Activated CD4-positive, alpha-beta T cell treated with anti-CD3 and anti-CD28 coated beads for 36 hours (primary cell): ENCODE measurements around the gene RLN3. TPM values are rescaled to one million over a fixed set of nuclear protein-coding genes. Genes with fewer than 3 reads are reported as not detected.

ENCODE experiments used
- ATAC-seq: fragments of 200-7000 bp; cut with Tn5 transposase; one replicate; pipeline ENCODE4 v1.10.0; 2021; ENCODE audit warnings: mild to moderate bottlenecking, moderate library complexity
- CTCF ChIA-PET: fragments of 350-600 bp; sonication (Branson Sonifier 250); formaldehyde crosslinking; loops from one replicate; lab custom pipeline; 2021; ENCODE audit warnings: antibody characterized with exemption; lab: Charles Lee
- POLR2A ChIA-PET: fragments of 350-600 bp; sonication (Branson Sonifier 250); formaldehyde crosslinking; loops from one replicate; lab custom pipeline; 2021; ENCODE audit warnings: antibody characterized with exemption, inconsistent platforms; lab: Charles Lee
- DNase-seq: peaks from one replicate; pipeline ENCODE4 v3.0.0-alpha.2; 2020
- H3K27ac Mint-ChIP-seq: one replicate; pipeline ENCODE4 v1.8.0; 2021; ENCODE audit warnings: mixed read lengths
- H3K27me3 Mint-ChIP-seq: one replicate; pipeline ENCODE4 v1.8.0; 2021; ENCODE audit warnings: mixed read lengths
- H3K36me3 Mint-ChIP-seq: one replicate; pipeline ENCODE4 v1.8.0; 2021; ENCODE audit warnings: low read depth, mixed read lengths
- H3K4me1 Mint-ChIP-seq: one replicate; pipeline ENCODE4 v1.8.0; 2021; ENCODE audit warnings: mixed read lengths
- H3K4me3 Mint-ChIP-seq: one replicate; pipeline ENCODE4 v1.8.0; 2021; ENCODE audit warnings: mild to moderate bottlenecking, moderate library complexity, mixed read lengths
- H3K9me3 Mint-ChIP-seq: one replicate; pipeline ENCODE4 v1.8.0; 2021; ENCODE audit warnings: low read depth, mixed read lengths
- intact Hi-C, 2 experiments: fragments of 100-400 bp; cut with DNase I in 1 of 2; cut with micrococcal nuclease in 1 of 2; formaldehyde crosslinking; loops; one replicate each; pipeline versions ENCODE4 v1.14.2 to v1.15.1; 2022 to 2024; cut with DNase I, micrococcal nuclease
- total RNA-seq, 2 experiments: library from RNA; stranded (reverse); gene quantifications; one replicate each; pipeline ENCODE4 v1.2.3, GENCODE V29; 2021

The RLN3 gene, protein sequence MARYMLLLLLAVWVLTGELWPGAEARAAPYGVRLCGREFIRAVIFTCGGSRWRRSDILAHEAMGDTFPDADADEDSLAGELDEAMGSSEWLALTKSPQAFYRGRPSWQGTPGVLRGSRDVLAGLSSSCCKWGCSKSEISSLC
- not detected for total RNA-seq

DNA sequence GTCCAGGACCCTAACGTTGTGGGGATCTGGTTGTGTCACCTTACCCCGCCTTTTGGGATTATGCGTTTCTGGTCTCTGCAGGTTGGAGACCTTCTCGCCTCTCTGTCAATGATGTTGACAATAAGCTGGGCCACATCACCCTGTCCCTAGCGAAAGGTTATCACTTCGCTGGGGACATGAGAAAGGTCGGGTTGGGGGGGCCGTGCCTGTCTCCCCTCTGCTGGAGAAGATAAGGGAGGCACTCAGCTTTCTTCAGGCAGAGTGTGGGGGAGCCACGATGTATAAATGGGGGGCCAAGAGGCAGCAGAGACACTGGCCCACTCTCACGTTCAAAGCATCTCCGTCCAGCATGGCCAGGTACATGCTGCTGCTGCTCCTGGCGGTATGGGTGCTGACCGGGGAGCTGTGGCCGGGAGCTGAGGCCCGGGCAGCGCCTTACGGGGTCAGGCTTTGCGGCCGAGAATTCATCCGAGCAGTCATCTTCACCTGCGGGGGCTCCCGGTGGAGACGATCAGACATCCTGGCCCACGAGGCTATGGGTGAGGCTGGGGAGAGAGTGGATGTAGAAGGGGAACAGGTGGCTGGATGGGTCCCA lies at the start of gene RLN3:
Gene RLN3 (plus strand): TSS at position 293 of the 595 bp plus-strand sequence. CDS start 57 bp downstream, at position 350.
- H3K9me3 Mint-ChIP-seq: no peaks in the 10 kb centered on the region

DNA sequence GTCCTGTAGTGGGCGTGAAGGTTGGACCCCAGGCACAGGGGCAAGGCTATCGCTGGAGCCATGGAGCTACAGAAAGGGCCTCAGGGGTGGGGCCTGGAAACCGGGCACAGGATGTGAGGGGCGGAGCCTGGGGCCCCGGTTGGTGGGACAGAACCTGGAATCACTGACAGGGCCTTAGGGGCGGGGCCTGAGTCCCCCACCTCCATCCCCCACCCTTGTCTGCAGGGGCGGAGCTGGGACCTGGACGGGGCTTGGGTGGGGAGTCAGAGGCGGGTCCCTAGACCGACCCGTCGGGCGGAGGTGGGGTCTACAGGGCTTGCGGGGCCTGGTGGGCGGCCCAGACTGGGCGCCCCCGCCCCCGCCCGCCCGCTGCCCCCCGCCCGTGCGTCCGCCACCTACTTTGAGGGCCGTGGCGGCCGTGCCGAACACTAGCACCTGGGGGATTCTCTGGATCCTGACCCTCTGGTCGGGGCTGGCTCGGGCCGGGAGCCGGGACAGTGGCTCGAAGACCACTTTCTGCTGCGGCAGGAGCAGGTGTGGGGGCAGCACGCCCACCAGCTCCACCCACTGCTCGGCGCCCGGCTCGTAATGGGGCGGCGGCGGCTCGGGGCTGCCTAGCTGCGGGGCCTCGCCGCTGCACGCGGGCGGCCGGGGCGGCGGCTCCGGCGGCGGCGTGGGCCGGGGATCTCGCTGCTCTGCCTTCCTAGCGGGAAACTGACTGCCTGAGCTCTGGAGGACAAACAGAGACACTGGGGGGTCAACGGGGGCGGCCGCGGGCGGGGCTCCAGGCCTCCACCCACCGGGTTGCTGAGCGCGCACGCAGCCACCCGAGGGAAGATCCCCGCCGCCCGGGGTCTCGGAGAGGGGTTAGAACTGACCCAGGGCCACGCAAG lies 49.4 kb upstream of the RLN3 start:
- CTCF ChIA-PET: interaction anchor here (0.6 to 2.3 kb wide), 4 partner anchors 8 to 230 kb away, joined by 3 to 8 read pairs (median 4); partner anchors contain the start of gene PRKACA
- peak; percentile 48 for DNase-seq
- POLR2A ChIA-PET: interaction anchor here (0.5 to 1.9 kb wide), 3 partner anchors 8 to 185 kb away, joined by 3 to 6 read pairs (median 3); no protein-coding TSS in a partner anchor

More for the DNA sequence above, at the start of gene RLN3:
- no peak for ATAC-seq
- ChIA-PET POLR2A (no interaction called here), CTCF (interaction anchor here (0.5 to 1.7 kb wide), 5 partner anchors 14 to 1137 kb away, joined by 3 to 8 read pairs (median 3); partner anchors contain the start of gene GCDH)
- no peak for DNase-seq
- Mint-ChIP-seq H3K27ac (no peak within 1 kb of the TSS), H3K4me3 (no peak within 1 kb of the TSS), H3K36me3 (peaks cover 2% of the 10 kb centered on the region), H3K4me1 (peaks cover 18% of the 10 kb centered on the region), H3K27me3 (no peaks in the 10 kb centered on the region)
- intact Hi-C loops: no loop called here

DNA sequence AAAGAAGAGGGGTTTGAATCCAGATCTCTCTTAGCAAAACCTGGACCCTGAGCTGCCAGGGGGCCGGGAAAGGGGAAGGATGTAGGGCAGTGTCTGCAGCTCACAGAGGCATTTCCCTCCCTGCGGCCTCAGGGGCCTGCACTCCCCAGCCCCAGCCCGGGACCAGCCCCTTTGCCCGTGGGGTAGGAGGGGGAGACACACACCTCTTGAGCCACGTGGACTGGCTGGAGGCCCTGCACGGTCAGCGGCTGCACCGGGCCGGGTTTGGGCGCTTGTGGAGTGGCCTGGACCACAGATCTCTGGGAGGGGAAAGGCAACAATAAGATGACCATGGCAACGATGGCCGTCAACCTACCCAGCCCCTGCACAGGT lies 48.7 kb upstream of the RLN3 start:
- peaks cover 8% of the 10 kb centered on the region for H3K36me3 Mint-ChIP-seq
- H3K27ac Mint-ChIP-seq: no peak overlapping the region
- CTCF ChIA-PET: interaction anchor here (0.6 to 2.3 kb wide), 2 partner anchors 80 to 138 kb away, joined by 3 to 8 read pairs; partner anchors contain the start of gene PRKACA
- DNase-seq: no peak
- H3K4me3 Mint-ChIP-seq: no peak overlapping the region
- intact Hi-C loops: loop anchor here in 1 of 2 experiments (5.0 kb wide), 1 partner anchor 57 kb away; no protein-coding TSS in a partner anchor
- no peaks in the 10 kb centered on the region for H3K27me3 Mint-ChIP-seq
- H3K4me1 Mint-ChIP-seq: peaks cover 22% of the 10 kb centered on the region
- no peak for ATAC-seq
- POLR2A ChIA-PET: no interaction called here
- no peaks in the 10 kb centered on the region for H3K9me3 Mint-ChIP-seq

More for the DNA sequence above, 49.4 kb upstream of the RLN3 start:
- ATAC-seq: peak; percentile 40
- Mint-ChIP-seq H3K36me3 (peaks cover 11% of the 10 kb centered on the region), H3K4me3 (no peak overlapping the region), H3K4me1 (peaks cover 22% of the 10 kb centered on the region), H3K9me3 (no peaks in the 10 kb centered on the region), H3K27me3 (no peaks in the 10 kb centered on the region), H3K27ac (no peak overlapping the region)
- intact Hi-C loops: loop anchor here in 1 of 2 experiments (5.0 kb wide), 1 partner anchor 56 kb away; no protein-coding TSS in a partner anchor

DNA sequence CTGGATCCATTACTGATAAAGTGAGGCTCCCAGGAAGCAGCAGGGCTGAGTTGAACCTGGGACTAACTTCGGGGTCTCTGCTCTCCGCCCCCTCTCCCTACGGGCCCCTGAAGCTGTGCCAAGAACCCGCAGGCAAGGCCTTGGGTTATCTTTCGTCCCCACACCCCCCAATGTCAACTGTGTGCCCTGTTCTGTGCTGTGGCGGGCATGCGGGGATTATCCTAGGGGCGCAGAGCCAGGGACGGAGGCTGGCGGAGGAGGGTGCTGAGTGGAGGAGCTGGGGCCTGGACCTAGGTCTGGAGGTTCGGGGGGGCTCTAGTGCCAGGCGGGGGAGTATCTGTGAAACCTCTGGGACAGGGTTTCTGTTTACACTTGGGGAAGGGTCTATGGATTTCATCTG lies 48.3 kb upstream of the RLN3 start:
- ATAC-seq: no peak
- H3K27me3 Mint-ChIP-seq: no peaks in the 10 kb centered on the region
- no peak overlapping the region for H3K4me3 Mint-ChIP-seq
- H3K4me1 Mint-ChIP-seq: peaks cover 23% of the 10 kb centered on the region
- ChIA-PET CTCF (interaction anchor here (0.6 to 2.3 kb wide), 2 partner anchors 79 to 138 kb away, joined by 3 to 8 read pairs; partner anchors contain the start of gene PRKACA), POLR2A (no interaction called here)
- DNase-seq: no peak
- H3K36me3 Mint-ChIP-seq: peaks cover 4% of the 10 kb centered on the region
- intact Hi-C loops: loop anchor here in 1 of 2 experiments (5.0 kb wide), 1 partner anchor 57 kb away; no protein-coding TSS in a partner anchor
- no peak overlapping the region for H3K27ac Mint-ChIP-seq
- no peaks in the 10 kb centered on the region for H3K9me3 Mint-ChIP-seq

DNA sequence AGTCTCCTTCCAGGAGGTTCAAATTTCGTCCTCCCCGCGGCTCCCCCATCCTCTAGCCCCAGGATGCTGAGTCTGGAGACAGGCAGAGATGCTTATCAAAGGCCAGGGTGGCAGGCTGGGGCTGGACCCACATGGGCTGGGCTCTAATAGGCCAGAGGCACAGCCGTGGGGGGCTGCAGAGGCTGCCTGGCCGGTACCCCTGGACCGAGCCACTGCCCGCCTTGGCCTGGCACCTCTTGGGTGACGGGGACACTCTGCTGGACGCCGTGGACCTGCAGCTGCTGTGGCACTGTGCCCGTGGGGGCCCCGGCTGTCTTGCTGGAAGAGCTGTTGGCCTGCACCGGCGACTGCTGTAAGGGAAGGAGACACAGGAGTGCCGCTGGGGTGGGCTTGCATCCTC lies 47.6 kb upstream of the RLN3 start:
- intact Hi-C loops: no loop called here
- Mint-ChIP-seq H3K36me3 (peaks cover 4% of the 10 kb centered on the region), H3K4me3 (no peak overlapping the region), H3K4me1 (peaks cover 29% of the 10 kb centered on the region), H3K27ac (no peak overlapping the region), H3K9me3 (no peaks in the 10 kb centered on the region), H3K27me3 (no peaks in the 10 kb centered on the region)
- CTCF ChIA-PET: interaction anchor here (1.6 to 2.3 kb wide), 2 partner anchors 25 to 79 kb away, joined by 3 to 8 read pairs; no protein-coding TSS in a partner anchor
- DNase-seq (no peak), ATAC-seq (no peak)
- POLR2A ChIA-PET: no interaction called here

DNA sequence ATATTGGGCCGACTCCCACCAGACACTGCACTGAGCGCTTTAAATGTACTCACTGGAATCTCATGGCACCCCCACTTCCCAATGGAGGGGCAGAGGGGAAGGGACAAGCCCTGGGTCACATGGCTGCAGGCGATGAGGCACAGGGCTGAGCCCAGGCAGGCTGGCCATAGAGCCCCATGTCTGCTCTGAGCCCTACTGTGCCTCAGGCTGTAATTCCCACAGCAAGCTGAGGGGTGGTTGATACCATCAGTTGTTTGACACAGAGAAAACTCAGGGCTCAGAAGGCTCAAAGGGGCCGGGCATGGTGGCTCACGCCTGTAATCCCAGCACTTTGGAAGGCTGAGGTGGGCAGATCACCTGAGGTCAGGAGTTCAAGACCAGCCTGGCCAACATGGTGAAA lies 46.9 kb upstream of the RLN3 start:
- no peak for ATAC-seq
- Mint-ChIP-seq H3K4me3 (no peak overlapping the region), H3K27me3 (no peaks in the 10 kb centered on the region), H3K4me1 (peaks cover 35% of the 10 kb centered on the region), H3K27ac (no peak overlapping the region), H3K9me3 (no peaks in the 10 kb centered on the region), H3K36me3 (peaks cover 4% of the 10 kb centered on the region)
- intact Hi-C loops: no loop called here
- DNase-seq: no peak
- CTCF ChIA-PET: interaction anchor here (0.9 to 1.6 kb wide), 2 partner anchors 26 to 401 kb away, joined by 3 read pairs; no protein-coding TSS in a partner anchor
- POLR2A ChIA-PET: no interaction called here

DNA sequence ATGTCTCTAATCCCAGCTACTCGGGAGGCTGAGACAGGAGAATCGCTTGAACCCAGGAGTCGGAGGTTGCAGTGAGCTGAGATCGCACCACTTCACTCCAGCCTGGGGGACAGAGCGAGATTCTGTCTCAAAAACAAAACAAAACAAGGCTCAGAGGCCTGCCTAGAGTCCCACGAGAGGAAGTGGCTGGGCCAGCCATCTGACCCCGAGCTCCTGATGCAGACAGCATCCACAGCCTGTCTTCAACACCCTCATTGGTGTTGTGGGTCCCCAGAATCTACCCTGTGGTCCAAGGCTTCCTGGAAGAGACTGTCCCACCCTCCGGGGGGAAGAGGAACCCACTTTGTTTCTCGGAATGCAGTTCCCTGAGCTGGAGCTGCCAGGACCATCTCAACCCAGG lies 46.5 kb upstream of the RLN3 start:
- no peak overlapping the region for H3K4me3 Mint-ChIP-seq
- no peaks in the 10 kb centered on the region for H3K9me3 Mint-ChIP-seq
- H3K27me3 Mint-ChIP-seq: no peaks in the 10 kb centered on the region
- H3K36me3 Mint-ChIP-seq: peaks cover 4% of the 10 kb centered on the region
- no peak overlapping the region for H3K27ac Mint-ChIP-seq
- intact Hi-C loops: no loop called here
- ChIA-PET CTCF (interaction anchor here (0.6 to 1.6 kb wide), 3 partner anchors 26 to 401 kb away, joined by 3 read pairs; no protein-coding TSS in a partner anchor), POLR2A (no interaction called here)
- H3K4me1 Mint-ChIP-seq: peaks cover 38% of the 10 kb centered on the region
- DNase-seq (no peak), ATAC-seq (no peak)

DNA sequence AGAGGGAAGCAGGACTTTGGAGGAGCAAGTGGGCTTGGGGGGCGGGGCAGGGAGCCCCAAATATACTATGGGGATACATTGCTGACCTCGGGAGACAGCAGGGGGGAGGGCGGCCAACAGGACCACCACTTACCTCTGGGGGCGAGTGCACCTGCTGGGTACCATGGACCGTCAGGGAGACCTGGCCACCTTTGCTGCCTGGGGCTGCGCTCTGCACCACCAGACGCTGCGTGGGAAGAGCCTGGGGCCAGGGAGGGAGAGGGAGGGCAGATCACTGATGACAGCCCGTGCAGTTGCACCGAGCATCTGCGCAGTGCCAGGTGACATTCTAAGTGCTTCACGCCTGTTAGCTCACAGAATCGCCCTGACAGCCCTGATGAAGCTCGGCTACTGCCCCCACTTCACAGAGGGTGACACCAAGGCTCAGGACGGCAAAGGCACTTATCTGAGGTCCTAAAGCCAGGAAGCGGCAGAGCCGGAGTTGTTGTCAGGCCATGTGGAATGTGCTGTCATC lies 45.9 kb upstream of the RLN3 start:
- H3K36me3 Mint-ChIP-seq: peaks cover 4% of the 10 kb centered on the region
- intact Hi-C loops: no loop called here
- ATAC-seq (no peak), DNase-seq (no peak)
- no peaks in the 10 kb centered on the region for H3K27me3 Mint-ChIP-seq
- H3K4me3 Mint-ChIP-seq: no peak overlapping the region
- ChIA-PET POLR2A (no interaction called here), CTCF (interaction anchor here (0.6 kb wide), 2 partner anchors 94 to 114 kb away, joined by 3 read pairs; no protein-coding TSS in a partner anchor)
- no peak overlapping the region for H3K27ac Mint-ChIP-seq
- H3K4me1 Mint-ChIP-seq: peaks cover 43% of the 10 kb centered on the region
- no peaks in the 10 kb centered on the region for H3K9me3 Mint-ChIP-seq

DNA sequence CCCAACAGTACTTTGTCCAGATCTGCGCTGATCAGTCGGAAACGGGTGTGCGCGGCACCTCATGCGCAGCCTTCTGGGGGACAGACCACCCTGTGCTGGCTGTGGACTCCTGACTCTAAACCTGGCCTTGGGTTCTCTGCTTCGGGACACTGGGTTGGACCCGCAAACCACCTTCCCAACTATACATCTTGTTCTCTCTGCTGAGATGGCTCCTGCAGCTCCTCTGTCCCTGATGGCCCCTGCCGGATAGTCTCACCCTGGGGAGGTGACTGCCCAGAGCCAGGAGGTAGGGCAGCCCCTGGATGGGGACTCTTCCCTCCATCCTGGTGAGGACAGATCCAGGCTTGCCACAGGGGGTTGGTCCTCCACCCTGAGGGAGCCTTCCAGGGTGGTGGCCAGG lies 45.2 kb upstream of the RLN3 start:
- Mint-ChIP-seq H3K27ac (no peak overlapping the region), H3K27me3 (no peaks in the 10 kb centered on the region), H3K4me1 (peaks cover 51% of the 10 kb centered on the region), H3K36me3 (peaks cover 4% of the 10 kb centered on the region), H3K9me3 (no peaks in the 10 kb centered on the region), H3K4me3 (no peak overlapping the region)
- no peak for DNase-seq
- ChIA-PET CTCF (interaction anchor here (0.6 kb wide), 1 partner anchor 114 kb away, joined by 3 read pairs; no protein-coding TSS in a partner anchor), POLR2A (no interaction called here)
- intact Hi-C loops: no loop called here
- no peak for ATAC-seq

DNA sequence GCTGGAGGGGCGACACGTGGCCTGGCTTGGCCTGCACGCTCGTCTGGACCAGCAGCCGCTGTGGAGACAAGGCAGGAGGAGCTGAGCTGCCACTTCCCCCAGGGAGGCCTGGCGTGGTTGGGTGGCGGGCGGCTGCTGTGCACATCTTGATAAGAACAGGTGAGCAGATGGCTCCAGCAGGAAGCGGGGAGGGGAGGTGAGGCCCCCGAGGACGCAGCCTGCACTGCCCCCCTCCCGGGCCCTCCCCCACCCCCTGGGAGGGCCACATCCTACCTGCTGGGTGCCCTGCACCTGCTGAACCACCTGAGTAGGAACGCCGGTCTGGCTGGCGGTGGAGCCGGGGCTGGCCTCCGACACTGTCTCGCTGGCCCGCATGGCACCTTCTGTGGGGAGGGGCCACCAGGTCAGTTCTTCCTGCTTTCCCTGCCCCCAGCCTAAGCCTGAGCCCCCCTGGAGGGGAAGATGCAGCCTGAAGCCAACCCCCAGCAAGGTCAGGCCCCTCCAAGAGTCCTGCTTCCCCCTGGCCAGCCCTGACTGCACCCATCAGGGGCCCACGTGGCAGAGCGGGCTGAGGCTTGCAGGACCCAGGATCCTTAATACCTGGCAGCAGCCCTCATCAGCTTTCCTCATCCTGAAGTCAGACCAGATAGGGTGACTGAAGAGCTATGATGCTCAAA lies 44.6 kb upstream of the RLN3 start:
- CTCF ChIA-PET: no interaction called here
- peaks cover 51% of the 10 kb centered on the region for H3K4me1 Mint-ChIP-seq
- POLR2A ChIA-PET: no interaction called here
- H3K36me3 Mint-ChIP-seq: peaks cover 4% of the 10 kb centered on the region
- ATAC-seq (no peak), DNase-seq (no peak)
- intact Hi-C loops: no loop called here
- H3K27ac Mint-ChIP-seq: no peak overlapping the region
- no peaks in the 10 kb centered on the region for H3K27me3 Mint-ChIP-seq
- H3K4me3 Mint-ChIP-seq: no peak overlapping the region
- H3K9me3 Mint-ChIP-seq: no peaks in the 10 kb centered on the region
